ENCODE results near the gene BMP8A. TPM values are rescaled to one million over a fixed set of nuclear protein-coding genes. Genes with fewer than 3 reads are reported as not detected.
"Not testable (repeated sequence)": the region's sequence is repeated elsewhere in the genome, so short reads cannot be mapped to it uniquely, and the experiment has no call there.

The BMP8A gene
- total and polyA plus RNA-seq, 2 donors = 0.02 to 2.0 TPM

GRCh38 chr1:39488793-39489566 is 2.5 kb upstream of the BMP8A start:
- Histone ChIP-seq H3K36me3 (ENCODE audit: control insufficient read depth in 2 of 2, insufficient read depth in 2 of 2, low read length in 1 of 2) (peaks cover 17 to 34% of the 10 kb centered on the region in 2 donors), H3K27ac (ENCODE audit: low read depth in 1 of 2, low read length in 1 of 2) (no peak overlapping the region), H3K27me3 (ENCODE audit: control insufficient read depth in 2 of 2, insufficient read depth in 1 of 2, low read length in 1 of 2) (peaks cover 20 to 38% of the 10 kb centered on the region in 2 donors), H3K4me1 (ENCODE audit: control insufficient read depth in 2 of 2, insufficient read depth in 2 of 2, low read length in 2 of 2) (no peaks in the 10 kb centered on the region), H3K4me3 (ENCODE audit: low read length in 2 of 2) (no peak overlapping the region), H3K9me3 (ENCODE audit: control insufficient read depth in 2 of 2, insufficient read depth in 1 of 2, low read length in 1 of 2) (peaks cover 0 to 3% of the 10 kb centered on the region in 2 donors)
- DNase-seq (ENCODE audit: low read depth in 6 of 9, low spot score in 9 of 9) = no peak
- 81% methylated on average over 7 of the region's 7 CpGs for WGBS

GRCh38 chr1:39489567-39490239 is 1.7 kb upstream of the BMP8A start:
- H3K4me3 ChIP-seq (ENCODE audit: low read length in 2 of 2) = no peak overlapping the region
- WGBS = 80% methylated on average over 13 of the region's 13 CpGs

DNA sequence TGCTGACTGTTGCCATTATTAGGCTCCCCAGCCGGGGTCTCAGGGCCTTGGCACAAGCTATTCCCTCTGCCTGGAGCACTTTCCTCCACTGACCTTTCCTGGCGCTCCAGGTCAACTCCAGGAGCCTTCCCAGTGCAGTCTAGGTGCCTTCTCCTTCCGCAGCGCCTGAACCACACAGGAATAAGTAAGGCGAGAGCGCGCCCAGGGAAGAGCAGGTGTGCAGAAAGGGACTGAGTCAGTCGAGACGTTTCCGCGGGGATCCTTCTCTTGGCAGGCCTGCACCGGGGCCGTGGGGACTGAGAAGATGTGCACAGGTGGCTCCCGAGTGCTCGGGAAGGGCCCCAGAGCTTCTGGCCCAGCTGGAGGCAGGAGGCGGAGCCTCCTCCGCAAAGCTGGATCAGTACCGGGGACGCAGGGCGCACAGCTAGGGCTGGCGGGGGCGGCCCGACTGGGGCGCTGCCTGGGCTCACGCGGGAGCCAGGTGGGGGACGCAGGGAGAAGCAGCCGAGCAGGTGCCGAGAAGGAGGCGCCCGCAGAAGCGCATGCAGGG is 765 bp upstream of the BMP8A start:
- H3K36me3 ChIP-seq (ENCODE audit: control insufficient read depth in 2 of 2, insufficient read depth in 2 of 2, low read length in 1 of 2) = peaks cover 4 to 20% of the 10 kb centered on the region in 2 donors
- no peak overlapping the region for H3K27ac ChIP-seq (ENCODE audit: low read depth in 1 of 2, low read length in 1 of 2)
- peaks cover 20 to 46% of the 10 kb centered on the region in 2 donors for H3K27me3 ChIP-seq (ENCODE audit: control insufficient read depth in 2 of 2, insufficient read depth in 1 of 2, low read length in 1 of 2)
- H3K9me3 ChIP-seq (ENCODE audit: control insufficient read depth in 2 of 2, insufficient read depth in 1 of 2, low read length in 1 of 2) = peaks cover 0 to 3% of the 10 kb centered on the region in 2 donors
- DNase-seq (ENCODE audit: low read depth in 6 of 9, low spot score in 9 of 9) = peak in 7 of 9 donors; percentile 1 to 53 (median 12)
- no peaks in the 10 kb centered on the region for H3K4me1 ChIP-seq (ENCODE audit: control insufficient read depth in 2 of 2, insufficient read depth in 2 of 2, low read length in 2 of 2)
- WGBS = 12% methylated on average over 32 of the region's 32 CpGs
- peak overlapping the region in 1 of 2 donors; percentile 61 for H3K4me3 ChIP-seq (ENCODE audit: low read length in 2 of 2)

More at GRCh38 chr1:39489567-39490239, 1.7 kb upstream of the BMP8A start:
- Histone ChIP-seq H3K27me3 (ENCODE audit: control insufficient read depth in 2 of 2, insufficient read depth in 1 of 2, low read length in 1 of 2) (peaks cover 20 to 43% of the 10 kb centered on the region in 2 donors), H3K27ac (ENCODE audit: low read depth in 1 of 2, low read length in 1 of 2) (no peak overlapping the region), H3K9me3 (ENCODE audit: control insufficient read depth in 2 of 2, insufficient read depth in 1 of 2, low read length in 1 of 2) (peaks cover 0 to 3% of the 10 kb centered on the region in 2 donors), H3K36me3 (ENCODE audit: control insufficient read depth in 2 of 2, insufficient read depth in 2 of 2, low read length in 1 of 2) (peaks cover 14 to 30% of the 10 kb centered on the region in 2 donors), H3K4me1 (ENCODE audit: control insufficient read depth in 2 of 2, insufficient read depth in 2 of 2, low read length in 2 of 2) (no peaks in the 10 kb centered on the region)
- no peak for DNase-seq (ENCODE audit: low read depth in 6 of 9, low spot score in 9 of 9)

DNA sequence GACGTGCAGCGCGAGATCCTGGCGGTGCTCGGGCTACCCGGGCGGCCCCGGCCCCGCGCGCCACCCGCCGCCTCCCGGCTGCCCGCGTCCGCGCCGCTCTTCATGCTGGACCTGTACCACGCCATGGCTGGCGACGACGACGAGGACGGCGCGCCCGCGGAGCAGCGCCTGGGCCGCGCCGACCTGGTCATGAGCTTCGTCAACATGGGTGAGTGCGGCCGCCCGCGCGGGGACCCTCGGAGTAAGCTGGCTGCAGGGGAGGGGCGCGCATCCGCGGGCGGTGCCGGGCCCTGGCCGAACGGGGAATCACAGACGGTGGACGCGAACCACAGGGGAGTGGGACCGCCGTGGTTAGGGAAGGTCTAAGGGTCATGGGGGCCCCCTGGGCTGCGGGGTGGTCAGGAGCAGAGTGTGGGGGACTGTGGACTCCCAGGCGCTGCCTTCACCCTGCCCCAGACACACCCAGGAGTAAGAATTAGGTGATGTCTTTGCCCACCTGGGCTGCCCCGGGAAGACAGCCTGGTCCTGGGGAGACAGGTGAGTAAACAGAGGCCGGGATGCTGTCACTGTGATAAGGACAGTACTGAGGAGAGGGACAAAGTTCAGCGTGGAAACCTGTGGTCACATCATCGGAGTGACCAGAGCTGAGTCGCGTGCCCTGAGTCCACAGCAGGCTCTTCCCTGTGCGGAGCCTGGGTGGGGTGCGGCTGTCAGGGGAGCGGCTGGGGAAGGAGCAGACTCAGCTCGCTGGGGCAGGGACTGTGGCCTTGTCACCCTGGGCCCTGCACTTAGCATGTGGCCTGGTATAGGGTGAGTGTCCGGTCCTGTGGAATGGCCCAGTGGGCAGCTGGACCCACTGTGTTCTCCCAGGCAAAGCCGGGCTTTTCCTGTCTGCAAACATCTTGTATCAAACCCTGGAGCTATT is 944 bp downstream of the BMP8A start:
- not testable (repeated sequence) for DNase-seq (ENCODE audit: low read depth in 6 of 9, low spot score in 9 of 9); H3K27ac ChIP-seq (ENCODE audit: low read depth in 1 of 2, low read length in 1 of 2); H3K9me3 ChIP-seq (ENCODE audit: control insufficient read depth in 2 of 2, insufficient read depth in 1 of 2, low read length in 1 of 2); H3K4me1 ChIP-seq (ENCODE audit: control insufficient read depth in 2 of 2, insufficient read depth in 2 of 2, low read length in 2 of 2); H3K36me3 ChIP-seq (ENCODE audit: control insufficient read depth in 2 of 2, insufficient read depth in 2 of 2, low read length in 1 of 2)
- 27% methylated on average over 67 of the region's 67 CpGs for WGBS
- peaks cover 20 to 46% of the 10 kb centered on the region in 2 donors for H3K27me3 ChIP-seq (ENCODE audit: control insufficient read depth in 2 of 2, insufficient read depth in 1 of 2, low read length in 1 of 2)
- peak overlapping the region in 1 of 2 donors; percentile 61 for H3K4me3 ChIP-seq (ENCODE audit: low read length in 2 of 2)

DNA sequence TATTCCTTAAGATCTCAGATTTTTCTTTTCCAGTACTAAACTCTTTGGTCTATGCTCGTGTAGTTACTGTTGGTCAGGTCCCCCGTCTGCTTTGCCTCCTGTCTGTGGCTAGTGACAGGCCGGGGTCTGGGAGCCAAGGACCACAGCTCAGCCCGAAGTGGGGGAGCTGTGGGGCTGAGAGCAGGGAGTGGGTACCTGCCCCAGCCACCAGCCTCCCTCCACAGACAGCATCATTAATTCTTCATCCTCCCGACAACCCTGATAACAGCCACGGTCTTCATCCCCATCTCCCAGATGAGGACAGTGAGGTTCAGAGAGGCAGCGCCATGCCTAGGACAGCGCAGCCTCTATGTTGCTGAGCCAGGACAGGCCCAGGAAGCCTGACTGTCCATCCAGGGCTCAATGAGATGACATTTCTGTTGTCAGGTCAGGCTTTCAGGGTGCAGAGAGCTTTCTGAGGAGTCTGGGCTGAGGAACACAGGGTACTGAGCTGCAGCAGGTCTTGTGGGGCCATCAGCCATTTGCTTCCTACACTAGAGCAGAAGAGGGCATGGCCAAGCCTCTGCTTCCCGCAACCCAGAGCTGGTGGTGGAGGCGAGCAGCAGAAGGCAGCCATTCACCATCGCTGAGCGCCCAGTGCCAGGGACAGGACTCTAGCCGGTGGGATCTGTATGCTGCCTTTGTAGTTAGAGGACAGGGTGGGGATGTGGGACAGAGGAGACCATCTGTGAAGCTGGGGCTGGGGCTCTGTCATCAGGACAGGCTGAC is 1.8 kb downstream of the BMP8A start:
- not testable (repeated sequence) for H3K4me3 ChIP-seq (ENCODE audit: low read length in 2 of 2); H3K27ac ChIP-seq (ENCODE audit: low read depth in 1 of 2, low read length in 1 of 2); H3K9me3 ChIP-seq (ENCODE audit: control insufficient read depth in 2 of 2, insufficient read depth in 1 of 2, low read length in 1 of 2); H3K4me1 ChIP-seq (ENCODE audit: control insufficient read depth in 2 of 2, insufficient read depth in 2 of 2, low read length in 2 of 2); H3K36me3 ChIP-seq (ENCODE audit: control insufficient read depth in 2 of 2, insufficient read depth in 2 of 2, low read length in 1 of 2); DNase-seq (ENCODE audit: low read depth in 6 of 9, low spot score in 9 of 9)
- 89% methylated on average over 13 of the region's 13 CpGs for WGBS
- peaks cover 20 to 48% of the 10 kb centered on the region in 2 donors for H3K27me3 ChIP-seq (ENCODE audit: control insufficient read depth in 2 of 2, insufficient read depth in 1 of 2, low read length in 1 of 2)

GRCh38 chr1:39494671-39495410 is 3.4 kb downstream of the BMP8A start:
- 95% methylated on average over 13 of the region's 14 CpGs for WGBS
- Histone ChIP-seq H3K27ac (ENCODE audit: low read depth in 1 of 2, low read length in 1 of 2) (no peak overlapping the region), H3K4me3 (ENCODE audit: low read length in 2 of 2) (no peak overlapping the region), H3K36me3 (ENCODE audit: control insufficient read depth in 2 of 2, insufficient read depth in 2 of 2, low read length in 1 of 2) (no peaks in the 10 kb centered on the region), H3K9me3 (ENCODE audit: control insufficient read depth in 2 of 2, insufficient read depth in 1 of 2, low read length in 1 of 2) (peaks cover 0 to 3% of the 10 kb centered on the region in 2 donors), H3K27me3 (ENCODE audit: control insufficient read depth in 2 of 2, insufficient read depth in 1 of 2, low read length in 1 of 2) (peaks cover 20 to 43% of the 10 kb centered on the region in 2 donors), H3K4me1 (ENCODE audit: control insufficient read depth in 2 of 2, insufficient read depth in 2 of 2, low read length in 2 of 2) (no peaks in the 10 kb centered on the region)
- no peak for DNase-seq (ENCODE audit: low read depth in 6 of 9, low spot score in 9 of 9)

DNA sequence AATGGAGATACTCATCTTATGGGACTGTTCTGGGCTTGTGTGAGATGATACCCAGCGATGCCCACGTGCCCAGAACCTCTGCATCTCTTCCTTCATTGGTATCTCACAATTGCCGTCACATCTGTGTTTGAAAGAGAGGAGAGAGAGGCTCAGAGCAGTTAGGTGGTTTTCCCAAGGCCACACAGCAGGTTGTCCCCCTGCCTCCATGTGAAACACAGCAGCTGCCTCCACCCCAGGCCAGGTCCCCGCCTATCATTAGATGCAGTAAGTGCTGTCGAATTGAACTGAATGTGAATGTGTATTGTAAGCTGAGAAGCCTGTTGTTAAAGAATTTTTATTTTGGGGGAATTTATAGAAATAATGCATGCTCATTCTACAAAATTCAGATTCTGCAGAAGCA is 5.1 kb downstream of the BMP8A start:
- H3K9me3 ChIP-seq (ENCODE audit: control insufficient read depth in 2 of 2, insufficient read depth in 1 of 2, low read length in 1 of 2); H3K27ac ChIP-seq (ENCODE audit: low read depth in 1 of 2, low read length in 1 of 2); H3K4me1 ChIP-seq (ENCODE audit: control insufficient read depth in 2 of 2, insufficient read depth in 2 of 2, low read length in 2 of 2); H3K36me3 ChIP-seq (ENCODE audit: control insufficient read depth in 2 of 2, insufficient read depth in 2 of 2, low read length in 1 of 2); H3K4me3 ChIP-seq (ENCODE audit: low read length in 2 of 2); DNase-seq (ENCODE audit: low read depth in 6 of 9, low spot score in 9 of 9): not testable (repeated sequence)
- H3K27me3 ChIP-seq (ENCODE audit: control insufficient read depth in 2 of 2, insufficient read depth in 1 of 2, low read length in 1 of 2) = peaks cover 7 to 30% of the 10 kb centered on the region in 2 donors
- 97% methylated on average over 5 of the region's 5 CpGs for WGBS

DNA sequence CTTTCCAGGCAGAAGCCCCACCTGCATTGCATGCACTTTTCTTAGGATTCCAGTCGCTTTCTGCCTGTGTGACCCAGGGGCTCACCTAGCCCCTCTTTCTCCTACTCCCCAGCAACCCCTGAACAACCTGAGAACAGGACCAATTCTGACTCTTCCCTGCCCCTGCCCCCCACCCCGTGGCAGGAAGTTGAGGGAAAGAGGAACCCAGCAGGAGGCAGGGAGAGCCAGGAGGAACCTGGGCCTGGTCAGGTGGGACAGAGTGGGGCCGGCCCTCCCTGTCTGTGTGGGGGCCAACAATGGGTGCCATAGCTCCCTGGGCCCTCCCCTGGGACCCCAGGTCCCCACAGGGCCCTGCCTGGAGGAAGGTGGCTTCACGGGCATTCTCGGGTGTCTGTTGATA is 6.1 kb downstream of the BMP8A start:
- Histone ChIP-seq H3K36me3 (ENCODE audit: control insufficient read depth in 2 of 2, insufficient read depth in 2 of 2, low read length in 1 of 2) (no peaks in the 10 kb centered on the region), H3K4me1 (ENCODE audit: control insufficient read depth in 2 of 2, insufficient read depth in 2 of 2, low read length in 2 of 2) (no peaks in the 10 kb centered on the region), H3K9me3 (ENCODE audit: control insufficient read depth in 2 of 2, insufficient read depth in 1 of 2, low read length in 1 of 2) (no peaks in the 10 kb centered on the region), H3K27me3 (ENCODE audit: control insufficient read depth in 2 of 2, insufficient read depth in 1 of 2, low read length in 1 of 2) (peaks cover 2 to 23% of the 10 kb centered on the region in 2 donors), H3K27ac (ENCODE audit: low read depth in 1 of 2, low read length in 1 of 2) (no peak overlapping the region), H3K4me3 (ENCODE audit: low read length in 2 of 2) (no peak overlapping the region)
- WGBS = 58% methylated on average over 5 of the region's 5 CpGs
- no peak for DNase-seq (ENCODE audit: low read depth in 6 of 9, low spot score in 9 of 9)

Data from thymus (tissue), 11 donors.